Mammary epithelial cell (primary cell): ENCODE results near the gene PDCD6IP.

Experiments used
- CTCF ChIP-seq, 2 donors: IDR thresholded peaks in 1 of 2; conservative IDR thresholded peaks in 1 of 2; 2 replicates each; pipeline ENCODE4 v1.5.1; 2011 to 2012; ENCODE audit warnings: inconsistent platforms in 2 of 2, low read length in 2 of 2, mild to moderate bottlenecking in 2 of 2, control low read depth in 1 of 2, low read depth in 1 of 2; ENCODE audit not compliant: insufficient read depth in 1 of 2; ENCODE audit errors: extremely low read depth in 1 of 2
- EZH2 ChIP-seq: IDR thresholded peaks from 2 replicates; pipeline ENCODE4 v1.6.1; 2012; ENCODE audit warnings: low read length, inconsistent platforms, borderline replicate concordance

GRCh38 chr3:33884701-33885100 lies 86.3 kb downstream of the PDCD6IP start:
- TF ChIP-seq CTCF (conservative IDR thresholded peaks at IDR 0.05 in 1 of 2, IDR thresholded peaks at IDR 0.05 in 1 of 2; ENCODE audit: extremely low read depth in 1 of 2, insufficient read depth in 1 of 2, low read depth in 1 of 2, low read length in 2 of 2) (no peak), EZH2 (no peak)
